IPS-18a (cell line): Measurements from ENCODE around the gene RNF214.
"Not testable (repeated sequence)": the region's sequence is repeated elsewhere in the genome, so short reads cannot be mapped to it uniquely, and the experiment has no call there.

Experiments
- H3K27ac ChIP-seq: one replicate; pipeline ENCODE4 v1.5.1; 2013; ENCODE audit warnings: low read length
- H3K27me3 ChIP-seq: one replicate; pipeline ENCODE4 v1.6.1; 2013; ENCODE audit warnings: mild to moderate bottlenecking, low read length; ENCODE audit not compliant: control insufficient read depth, insufficient read depth
- H3K36me3 ChIP-seq: one replicate; pipeline ENCODE4 v1.6.1; 2013; ENCODE audit warnings: low read depth, low read length; ENCODE audit not compliant: control insufficient read depth
- H3K4me1 ChIP-seq: one replicate; pipeline ENCODE4 v1.6.1; 2013; ENCODE audit warnings: low read depth, low read length; ENCODE audit not compliant: control insufficient read depth
- H3K4me3 ChIP-seq: one replicate; pipeline ENCODE4 v1.5.1; 2013; ENCODE audit warnings: low read length
- H3K9ac ChIP-seq: one replicate; pipeline ENCODE4 v1.6.1; 2013; ENCODE audit warnings: mild to moderate bottlenecking, low read length, moderate library complexity
- H3K9me3 ChIP-seq: one replicate; pipeline ENCODE4 v1.6.1; 2013; ENCODE audit warnings: low read depth, low read length; ENCODE audit not compliant: control insufficient read depth

RNF214 gene

DNA sequence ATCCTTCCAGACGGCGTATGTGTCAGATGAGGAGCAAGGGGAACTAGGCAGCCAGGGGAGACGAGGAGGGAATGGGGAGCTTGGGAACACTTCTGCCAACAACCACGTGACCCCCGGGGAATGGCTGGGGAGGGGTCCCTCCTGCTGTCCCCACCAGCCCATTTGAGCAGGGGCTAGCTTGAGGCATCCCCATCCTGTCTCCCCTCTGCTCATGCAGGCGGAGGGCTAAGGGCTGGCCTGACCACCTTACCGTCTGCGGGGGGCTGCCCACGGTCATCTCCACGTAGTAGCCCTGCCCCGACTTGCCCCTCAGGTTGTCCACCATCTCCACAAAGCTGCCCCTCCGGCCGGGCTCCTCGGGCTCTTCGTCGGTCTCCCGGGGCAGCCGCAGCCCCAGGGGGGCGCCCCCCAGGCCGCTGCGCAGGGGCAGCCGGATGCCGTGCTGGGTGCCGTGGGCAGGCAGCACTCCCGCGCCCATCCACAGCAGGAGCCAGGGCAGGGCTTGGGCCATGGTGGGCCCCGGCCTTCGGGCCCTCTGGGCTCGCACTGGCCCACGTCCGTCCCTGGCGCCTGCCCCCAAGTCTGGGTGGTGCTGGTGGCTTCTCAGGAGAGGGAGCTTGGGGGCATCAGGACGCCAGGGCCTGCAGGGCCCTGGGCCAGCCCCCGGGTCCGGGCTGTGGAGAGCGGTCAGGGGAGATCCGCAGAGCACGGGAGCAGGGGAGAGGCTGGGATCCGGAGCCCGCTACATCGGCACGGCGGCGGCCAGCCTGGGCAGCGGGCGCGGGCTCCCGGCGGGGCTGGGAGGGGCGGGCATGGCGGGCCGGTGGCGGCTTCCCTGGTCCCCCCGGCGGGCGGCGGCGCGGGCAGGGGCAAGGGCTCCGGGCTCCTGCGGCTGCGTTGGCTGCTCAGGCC, 83.1 kb downstream of the RNF214 start:
- Histone ChIP-seq H3K4me3 (peak overlapping the region; percentile 62), H3K27ac (no peak overlapping the region), H3K9ac (no peak overlapping the region), H3K9me3 (no peaks in the 10 kb centered on the region), H3K4me1 (peaks cover 5% of the 10 kb centered on the region), H3K27me3 (peaks cover 7% of the 10 kb centered on the region), H3K36me3 (no peaks in the 10 kb centered on the region)

DNA sequence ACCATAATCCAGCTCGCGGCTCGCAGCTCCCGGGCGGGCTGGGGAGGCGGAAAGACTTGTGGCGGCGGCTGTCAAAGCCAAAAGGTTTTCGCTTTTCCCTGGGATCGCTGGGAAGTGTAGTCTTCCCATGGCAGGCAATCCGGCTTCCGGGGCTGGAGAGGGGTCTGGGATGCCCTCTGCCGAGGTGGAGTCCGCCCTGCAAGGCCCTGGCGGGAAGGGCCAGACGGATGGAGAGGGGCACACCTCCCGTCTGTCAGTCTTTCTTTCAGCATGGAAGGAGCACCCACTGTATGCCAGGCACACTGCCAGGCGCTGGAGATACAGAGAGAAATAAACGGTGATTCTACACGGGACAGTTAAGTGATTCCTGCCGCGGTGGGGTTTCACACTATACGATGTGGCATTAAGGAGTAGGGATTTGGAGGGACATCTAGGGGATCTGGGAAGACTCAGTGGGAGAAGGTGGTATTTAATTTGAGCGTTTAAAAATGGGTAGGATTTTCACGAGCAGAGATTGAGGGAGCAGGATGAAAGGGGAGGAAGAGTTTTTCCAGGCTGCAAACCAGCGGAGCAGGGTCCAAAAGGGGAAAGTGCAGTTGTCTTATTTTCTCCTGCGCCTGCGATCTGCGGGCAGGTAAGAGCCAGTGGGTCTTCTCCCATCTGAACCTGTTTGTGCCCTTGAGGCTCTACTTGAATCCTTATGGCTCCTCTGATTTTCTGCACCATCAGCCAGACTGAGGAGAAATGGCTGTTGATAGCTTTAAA, 83.9 kb downstream of the RNF214 start, which contains the start of gene BACE1:
TSS of gene BACE1 (minus strand) at position 60 of the 765 bp plus-strand sequence. CDS start 461 bp downstream, outside the sequence.
- peak within 1 kb of the TSS; percentile 28 for H3K9ac ChIP-seq

DNA sequence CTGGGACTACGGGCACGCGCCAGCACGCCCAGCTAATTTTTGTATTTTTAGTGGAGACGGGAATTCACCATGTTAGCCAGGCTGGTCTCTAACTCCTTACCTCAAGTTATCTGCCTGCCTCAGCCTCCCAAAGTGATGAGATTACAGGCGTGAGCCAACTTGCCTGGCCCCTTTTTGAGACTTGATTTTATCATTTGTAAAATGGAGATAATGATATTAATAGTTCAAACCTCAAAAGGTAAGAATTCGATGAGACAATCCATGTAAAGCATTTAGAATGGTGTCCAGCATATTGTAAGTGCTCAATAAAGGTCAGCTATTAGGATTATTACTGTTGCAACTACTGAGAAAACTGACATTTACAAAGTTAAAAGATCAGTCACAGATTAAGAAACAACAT, 86.3 kb downstream of the RNF214 start:
- Histone ChIP-seq H3K27me3 (peaks cover 7% of the 10 kb centered on the region), H3K9ac (no peak overlapping the region), H3K36me3 (no peaks in the 10 kb centered on the region), H3K4me1 (peaks cover 5% of the 10 kb centered on the region), H3K27ac (no peak overlapping the region), H3K4me3 (no peak overlapping the region), H3K9me3 (no peaks in the 10 kb centered on the region)

More for the DNA sequence above, 83.9 kb downstream of the RNF214 start, which contains the start of gene BACE1:
- Histone ChIP-seq H3K36me3 (no peaks in the 10 kb centered on the region), H3K4me1 (peaks cover 5% of the 10 kb centered on the region), H3K27me3 (peaks cover 7% of the 10 kb centered on the region), H3K4me3 (peak within 1 kb of the TSS; percentile 62), H3K9me3 (no peaks in the 10 kb centered on the region), H3K27ac (no peak within 1 kb of the TSS)

DNA sequence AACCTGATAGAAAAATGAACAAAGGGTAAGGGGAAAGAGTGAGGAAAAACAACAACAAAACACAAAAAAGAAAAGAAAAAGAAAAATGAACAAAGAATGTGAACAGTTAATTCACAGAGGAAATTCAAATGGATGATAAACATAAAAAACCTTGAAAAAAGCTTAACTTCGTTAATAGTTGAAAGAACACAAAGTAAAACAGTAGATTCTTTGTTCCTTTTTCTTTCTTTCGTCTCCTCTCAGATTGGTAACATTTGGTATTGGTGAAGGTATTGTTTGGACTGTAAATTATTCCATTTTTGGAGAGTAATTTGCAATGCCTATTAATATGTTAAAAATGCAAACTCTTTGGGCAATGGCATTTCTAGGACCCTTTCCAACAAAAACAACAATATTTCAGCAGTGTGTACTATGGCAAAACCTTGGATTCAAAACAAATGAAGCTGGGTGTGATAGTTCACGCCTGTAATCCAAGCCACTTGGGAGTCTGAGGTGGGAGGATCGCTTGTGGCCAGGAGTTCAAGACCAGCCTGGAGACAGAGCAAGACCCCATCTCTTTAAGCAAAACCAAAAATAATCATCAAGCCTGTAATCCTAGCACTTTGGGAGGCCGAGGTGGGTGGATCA, 86.9 kb downstream of the RNF214 start:
- Histone ChIP-seq H3K27me3 (peaks cover 7% of the 10 kb centered on the region), H3K4me1 (peaks cover 5% of the 10 kb centered on the region), H3K9ac (no peak overlapping the region), H3K9me3 (no peaks in the 10 kb centered on the region), H3K4me3 (no peak overlapping the region), H3K27ac (no peak overlapping the region), H3K36me3 (no peaks in the 10 kb centered on the region)

DNA sequence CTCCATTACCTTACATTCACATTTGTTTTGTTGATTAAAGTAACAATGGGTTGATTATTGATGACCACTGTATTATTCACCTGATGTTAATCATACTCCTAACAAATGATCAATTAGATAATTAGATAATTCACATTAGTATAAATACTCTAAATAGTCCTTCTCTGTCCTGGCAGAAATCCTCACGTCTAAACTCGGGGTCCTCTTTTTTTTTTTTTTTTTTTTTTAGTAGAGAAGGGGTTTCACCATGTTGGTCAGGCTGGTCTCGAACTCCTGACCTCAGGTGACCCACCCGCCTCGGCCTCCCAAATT, 94.7 kb downstream of the RNF214 start:
- H3K27ac ChIP-seq, H3K27me3 ChIP-seq, H3K4me1 ChIP-seq, H3K36me3 ChIP-seq, H3K9me3 ChIP-seq, H3K9ac ChIP-seq: not testable (repeated sequence)
- peak overlapping the region; percentile 88 for H3K4me3 ChIP-seq

DNA sequence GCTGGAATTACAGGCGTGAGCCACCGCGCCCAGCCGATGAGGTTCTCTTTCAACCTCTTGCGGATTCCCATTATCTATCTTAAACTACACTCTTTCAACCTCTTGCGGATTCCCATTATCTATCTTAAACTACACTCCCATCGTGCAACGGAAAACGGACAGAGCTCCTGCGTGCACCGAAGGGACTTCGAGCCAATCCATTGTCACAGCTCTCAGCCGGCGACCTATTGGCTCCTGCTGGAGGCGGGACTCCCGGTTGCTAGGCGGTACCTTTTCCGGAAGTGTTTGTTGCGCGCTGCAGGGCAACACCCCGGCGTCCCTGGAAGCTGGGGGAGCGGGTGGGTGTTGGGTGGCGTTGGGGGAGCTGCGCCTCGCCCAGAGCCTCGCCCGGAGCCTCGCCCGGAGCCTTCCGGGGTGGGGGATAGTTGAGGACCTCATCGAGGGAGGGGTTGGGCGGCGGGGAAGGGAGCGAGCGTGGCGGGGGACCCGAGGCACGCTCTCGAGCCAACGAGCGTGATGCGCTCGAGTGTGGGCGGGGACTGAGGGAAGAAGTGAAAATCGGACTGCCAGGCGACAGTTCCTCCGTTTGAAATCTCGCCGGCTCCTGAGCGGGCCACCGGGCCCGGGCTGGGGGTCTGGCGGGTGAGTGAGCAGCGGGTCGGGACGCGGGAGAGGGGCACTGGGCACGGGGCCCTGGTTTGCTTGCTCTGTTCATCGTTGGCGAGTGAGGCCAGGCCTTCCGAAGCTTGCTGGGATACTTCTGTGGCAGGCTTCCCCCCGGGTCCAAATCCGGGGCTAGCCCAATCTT, 95.3 kb downstream of the RNF214 start, which contains the start of gene CEP164:
TSS of gene CEP164 (plus strand) at position 288 of the 808 bp plus-strand sequence. CDS start 10,733 bp downstream, outside the sequence.
- peak within 1 kb of the TSS; percentile 76 for H3K9ac ChIP-seq
- no peaks in the 10 kb centered on the region for H3K36me3 ChIP-seq
- no peak within 1 kb of the TSS for H3K27ac ChIP-seq
- H3K27me3 ChIP-seq: no peaks in the 10 kb centered on the region
- H3K4me3 ChIP-seq: peak within 1 kb of the TSS; percentile 88
- H3K9me3 ChIP-seq: no peaks in the 10 kb centered on the region
- peaks cover 3% of the 10 kb centered on the region for H3K4me1 ChIP-seq

DNA sequence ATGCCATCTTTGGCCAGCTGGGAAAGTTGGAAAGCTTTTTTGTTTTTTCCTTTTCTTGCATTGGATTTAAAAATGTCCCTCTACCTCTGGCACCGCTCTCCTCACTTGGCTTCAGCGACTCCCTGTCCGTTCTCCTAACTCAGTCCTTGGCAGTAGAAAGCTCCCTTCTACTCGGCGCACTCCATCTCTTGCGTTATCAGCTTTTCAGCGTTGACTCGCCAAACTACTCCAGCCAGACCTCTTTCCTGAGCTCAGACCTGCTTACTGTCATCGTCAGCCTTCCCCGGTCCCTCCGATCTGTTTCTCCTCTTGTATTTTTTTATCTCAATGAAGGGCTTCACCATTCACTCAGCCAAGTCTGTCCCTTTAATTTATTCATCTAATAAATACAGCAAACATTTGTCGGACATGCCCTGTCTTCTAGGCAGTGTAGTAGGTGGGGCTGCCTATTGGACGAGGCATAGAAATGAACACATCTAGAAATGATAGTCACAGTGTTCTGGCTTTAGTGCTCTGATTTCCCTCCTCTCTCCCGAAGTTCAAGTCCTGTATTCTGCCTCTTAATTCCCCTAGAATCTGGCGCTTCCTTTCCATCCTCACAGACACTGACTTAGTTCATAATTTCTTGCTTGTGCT, 96.0 kb downstream of the RNF214 start:
- Histone ChIP-seq H3K4me3 (peak overlapping the region; percentile 88), H3K36me3 (no peaks in the 10 kb centered on the region), H3K9ac (peak overlapping the region; percentile 76), H3K27me3 (no peaks in the 10 kb centered on the region), H3K4me1 (peaks cover 3% of the 10 kb centered on the region), H3K27ac (no peak overlapping the region), H3K9me3 (no peaks in the 10 kb centered on the region)

DNA sequence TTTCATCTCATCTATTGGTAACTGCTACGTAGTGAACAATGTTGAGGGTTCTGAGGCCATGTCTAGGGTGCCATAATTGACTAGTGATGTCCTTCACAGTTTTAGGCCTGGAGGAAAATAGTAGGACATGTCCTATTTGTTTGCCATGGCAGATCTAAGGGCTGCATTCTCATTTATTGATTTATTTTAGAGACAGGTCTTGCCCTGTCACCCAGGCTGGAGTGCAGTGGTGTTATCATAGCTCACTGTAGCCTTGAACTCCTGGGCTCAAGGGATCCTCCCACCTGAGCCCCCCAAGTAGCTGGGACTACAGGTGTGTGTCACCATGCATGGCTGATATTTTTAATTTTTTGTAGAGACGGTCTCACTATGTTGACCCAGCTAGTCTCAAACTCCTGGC, 100.4 kb downstream of the RNF214 start:
- H3K36me3 ChIP-seq: no peaks in the 10 kb centered on the region
- H3K27ac ChIP-seq: no peak overlapping the region
- H3K27me3 ChIP-seq: no peaks in the 10 kb centered on the region
- no peak overlapping the region for H3K9ac ChIP-seq
- no peaks in the 10 kb centered on the region for H3K9me3 ChIP-seq
- peaks cover 3% of the 10 kb centered on the region for H3K4me1 ChIP-seq
- H3K4me3 ChIP-seq: no peak overlapping the region

DNA sequence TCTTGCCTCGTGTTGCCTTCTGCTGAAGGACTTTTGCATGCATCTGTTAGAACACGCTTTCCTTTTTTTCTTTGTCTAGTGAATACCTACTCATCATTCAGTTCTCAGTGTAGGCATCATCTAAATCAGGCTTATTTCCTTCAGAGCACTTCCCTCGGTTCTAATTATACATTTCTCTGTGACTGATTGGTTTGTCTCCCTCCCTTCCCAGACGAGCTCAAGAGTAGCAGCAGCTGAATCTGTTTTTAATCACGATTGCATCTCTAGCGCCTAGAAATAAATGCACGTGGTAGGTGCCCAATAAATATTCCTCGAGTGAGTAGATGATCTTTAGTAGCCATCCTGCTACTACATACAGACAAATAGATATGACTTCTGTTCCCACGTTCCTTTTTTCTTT, 101.4 kb downstream of the RNF214 start:
- no peak overlapping the region for H3K4me3 ChIP-seq
- no peak overlapping the region for H3K27ac ChIP-seq
- H3K9me3 ChIP-seq: no peaks in the 10 kb centered on the region
- no peak overlapping the region for H3K9ac ChIP-seq
- peaks cover 5% of the 10 kb centered on the region for H3K36me3 ChIP-seq
- no peaks in the 10 kb centered on the region for H3K27me3 ChIP-seq
- H3K4me1 ChIP-seq: no peaks in the 10 kb centered on the region

DNA sequence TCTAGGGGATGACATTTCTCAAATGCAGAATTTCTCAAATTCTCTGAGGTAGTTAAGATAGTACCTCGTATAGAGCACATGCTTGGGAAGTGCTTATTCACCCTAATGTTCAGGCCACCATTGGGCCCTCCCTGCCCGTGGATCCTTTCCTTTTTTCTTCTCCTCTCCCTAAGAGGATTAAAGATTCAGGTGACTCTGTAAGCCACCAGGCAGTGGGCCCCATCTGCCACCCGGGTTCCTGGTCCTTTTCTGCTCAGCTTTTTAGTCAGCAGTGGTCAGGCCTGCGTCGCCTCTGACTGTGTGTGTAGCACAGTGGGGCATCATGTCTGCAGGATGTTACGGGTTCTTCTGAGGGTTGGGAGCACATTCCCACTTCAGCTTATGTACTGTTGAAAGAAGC, 102.4 kb downstream of the RNF214 start:
- no peak overlapping the region for H3K4me3 ChIP-seq
- no peaks in the 10 kb centered on the region for H3K4me1 ChIP-seq
- H3K9me3 ChIP-seq: no peaks in the 10 kb centered on the region
- peaks cover 9% of the 10 kb centered on the region for H3K36me3 ChIP-seq
- H3K27me3 ChIP-seq: no peaks in the 10 kb centered on the region
- H3K9ac ChIP-seq: no peak overlapping the region
- H3K27ac ChIP-seq: no peak overlapping the region
